GM23338 (cell line): ENCODE data around the gene UNC13A. TPM values are rescaled to one million over a fixed set of nuclear protein-coding genes. Genes with fewer than 3 reads are reported as not detected.

Source experiments
- ATAC-seq: fragments of 200-7000 bp; cut with Tn5 transposase; 3 replicates; pipeline ENCODE4 v1.9.1; 2020
- DNase-seq: peaks from one replicate; pipeline ENCODE4 v3.0.0-alpha.2; 2015; ENCODE audit warnings: low spot score
- H2AFZ ChIP-seq: fragments of 200-600 bp; sonication (generic); 2 replicates; pipeline ENCODE4 v1.8.0; 2016; ENCODE audit warnings: antibody characterized with exemption, mild to moderate bottlenecking, moderate library complexity
- H3F3A ChIP-seq: fragments of 200-600 bp; sonication (generic); replicated peaks from 2 replicates; pipeline ENCODE4 v1.8.0; 2017; ENCODE audit warnings: antibody characterized with exemption, mixed run types, low read depth
- H3K27ac ChIP-seq: fragments of 200-600 bp; sonication (generic); 2 replicates; pipeline ENCODE4 v1.6.1; 2016; ENCODE audit warnings: low read depth
- H3K27me3 ChIP-seq: fragments of 200-600 bp; sonication (generic); 2 replicates; pipeline ENCODE4 v1.8.0; 2016; ENCODE audit warnings: mild to moderate bottlenecking, mixed run types, moderate library complexity; ENCODE audit not compliant: insufficient read depth
- H3K36me3 ChIP-seq: fragments of 200-600 bp; sonication (generic); 2 replicates; pipeline ENCODE4 v1.8.0; 2016; ENCODE audit warnings: mild to moderate bottlenecking; ENCODE audit not compliant: insufficient read depth
- H3K4me1 ChIP-seq: fragments of 200-600 bp; sonication (generic); 2 replicates; pipeline ENCODE4 v1.8.0; 2016; ENCODE audit warnings: mild to moderate bottlenecking, moderate library complexity; ENCODE audit not compliant: insufficient read depth
- H3K4me2 ChIP-seq: fragments of 200-600 bp; sonication (generic); 2 replicates; pipeline ENCODE4 v1.7.1; 2017; ENCODE audit warnings: mixed run types
- H3K4me3 ChIP-seq: fragments of 200-600 bp; sonication (generic); 2 replicates; pipeline ENCODE4 v1.6.1; 2016; ENCODE audit warnings: mixed run types
- H3K79me2 ChIP-seq: fragments of 200-600 bp; sonication (generic); replicated peaks from 2 replicates; pipeline ENCODE4 v1.8.0; 2017; ENCODE audit warnings: mild to moderate bottlenecking; ENCODE audit not compliant: insufficient read depth
- H3K9me2 ChIP-seq: fragments of 200-600 bp; sonication (generic); 2 replicates; pipeline ENCODE4 v1.8.0; 2017; ENCODE audit not compliant: insufficient read depth
- H4K20me1 ChIP-seq: fragments of 200-600 bp; sonication (generic); replicated peaks from 2 replicates; pipeline ENCODE4 v1.8.0; 2017; ENCODE audit warnings: mild to moderate bottlenecking; ENCODE audit not compliant: insufficient read depth
- H3K27ac Mint-ChIP-seq: 2 replicates; pipeline ENCODE4 v1.8.0; 2020; ENCODE audit warnings: inconsistent platforms, mild to moderate bottlenecking, moderate library complexity, mixed read lengths
- H3K27me3 Mint-ChIP-seq: 3 replicates; pipeline ENCODE4 v1.8.0; 2022; ENCODE audit warnings: low read depth, mild to moderate bottlenecking, moderate library complexity, mixed read lengths, inconsistent platforms; ENCODE audit not compliant: insufficient read depth, poor library complexity
- H3K36me3 Mint-ChIP-seq: 3 replicates; pipeline ENCODE4 v1.8.0; 2021; ENCODE audit warnings: low read depth, mild to moderate bottlenecking, inconsistent platforms, moderate library complexity, mixed read lengths
- H3K4me1 Mint-ChIP-seq: 3 replicates; pipeline ENCODE4 v1.8.0; 2020; ENCODE audit warnings: mild to moderate bottlenecking, inconsistent platforms, mixed read lengths
- H3K4me3 Mint-ChIP-seq: 3 replicates; pipeline ENCODE4 v1.8.0; 2021; ENCODE audit warnings: moderate library complexity, mild to moderate bottlenecking, inconsistent platforms, mixed read lengths
- H3K9me3 Mint-ChIP-seq: 3 replicates; pipeline ENCODE4 v1.8.0; 2020; ENCODE audit warnings: moderate library complexity, mild to moderate bottlenecking, inconsistent platforms, mixed read lengths
- CREB1 ChIP-seq: fragments of 250-450 bp; sonication (Bioruptor Pico); IDR thresholded peaks from 2 replicates; pipeline ENCODE4 v1.5.0; 2020; ENCODE audit warnings: low read depth, mild to moderate bottlenecking, moderate library complexity
- EZH2 ChIP-seq: fragments of 200-600 bp; sonication (generic); IDR thresholded peaks from one replicate; pipeline ENCODE4 v1.8.0; 2017; ENCODE audit warnings: antibody characterized with exemption, mild to moderate bottlenecking, low read depth; ENCODE audit not compliant: unreplicated experiment
- EZH2phosphoT487 ChIP-seq: fragments of 200-600 bp; sonication (generic); IDR thresholded peaks from one replicate; pipeline ENCODE4 v1.8.1; 2018; ENCODE audit warnings: antibody characterized with exemption; ENCODE audit not compliant: unreplicated experiment
- JUNB ChIP-seq: IDR thresholded peaks from one replicate; pipeline ENCODE4 v1.6.1; 2016; ENCODE audit warnings: antibody characterized with exemption; ENCODE audit not compliant: unreplicated experiment
- NANOG ChIP-seq: IDR thresholded peaks from 2 replicates; pipeline ENCODE4 v1.6.1; 2016; ENCODE audit warnings: antibody characterized with exemption, borderline replicate concordance
- POLR2AphosphoS5 ChIP-seq: IDR thresholded peaks from 2 replicates; pipeline ENCODE4 v1.6.1; 2016; ENCODE audit warnings: antibody characterized with exemption, low read depth
- STAT1 ChIP-seq: IDR thresholded peaks from one replicate; pipeline ENCODE4 v1.6.1; 2016; ENCODE audit warnings: antibody characterized with exemption; ENCODE audit not compliant: unreplicated experiment
- polyA plus RNA-seq: library from polyadenylated mRNA; unstranded; fragments of >200 nt; fragmentation: Nextera tagmentation; extraction: Ambion mirVana; gene quantifications from 2 replicates; pipeline ENCODE4 v1.2.1, GENCODE V29; 2016
- total RNA-seq: library from RNA; depleted of rRNA; stranded (reverse); fragments of >200 nt; shearing (Covaris generic); gene quantifications from 2 replicates; pipeline ENCODE4 v1.2.3, GENCODE V29; 2014
- TF ChIP-seq, protein P1 (sequence below), 2 experiments: fragments of 200-600 bp in 1 of 2; sonication (generic) in 1 of 2; conservative IDR thresholded peaks; 2 replicates each; pipeline versions ENCODE4 v1.5.1 to v1.6.1; 2016 to 2017; ENCODE audit warnings: antibody characterized with exemption in 2 of 2, low read depth in 2 of 2, mild to moderate bottlenecking in 2 of 2, moderate library complexity in 1 of 2
- TF ChIP-seq, protein P2 (sequence below): IDR thresholded peaks from 2 replicates; pipeline ENCODE4 v1.6.1; 2016; ENCODE audit warnings: antibody characterized with exemption
- TF ChIP-seq, protein P3 (sequence below): fragments of 250-450 bp; sonication (Bioruptor Pico); IDR thresholded peaks from 2 replicates; pipeline ENCODE4 v1.5.0; 2020; ENCODE audit warnings: mild to moderate bottlenecking, moderate library complexity

Gene UNC13A
- total and polyA plus RNA-seq, 2 experiments from 2014 or later: 9.5 to 30.4 TPM

DNA sequence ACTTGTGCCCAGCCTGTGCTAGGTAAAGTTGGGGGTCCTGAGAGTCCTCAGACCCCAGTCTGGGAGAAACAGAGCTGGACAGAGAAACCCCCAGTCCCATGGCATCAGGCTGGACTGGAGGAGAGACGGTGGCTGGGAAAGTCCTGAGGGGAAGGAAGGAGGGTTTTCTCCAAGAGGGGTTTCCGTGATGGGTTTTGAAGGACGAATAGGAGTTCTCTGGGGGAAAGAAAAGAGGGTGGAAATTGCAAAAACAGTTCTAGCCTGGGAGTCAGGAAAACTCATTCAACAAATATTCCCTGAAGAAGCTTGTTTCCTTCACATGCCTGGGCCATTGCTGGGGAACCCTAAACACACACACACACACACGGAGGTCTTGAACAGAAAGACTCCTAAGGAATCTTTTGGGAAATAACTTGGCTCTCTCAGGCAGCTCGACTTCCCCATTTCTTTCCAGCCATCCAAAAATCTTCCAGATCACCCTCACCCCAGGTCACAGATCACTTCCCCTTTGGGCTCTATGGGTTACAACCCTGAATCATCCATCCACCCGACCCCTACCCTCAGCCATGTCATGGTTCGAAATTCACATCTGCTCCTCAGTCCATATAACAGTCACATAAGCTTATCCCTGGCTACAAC is 85.2 kb downstream of the UNC13A start:
- no peak overlapping the region for H3K27ac Mint-ChIP-seq

More for the DNA sequence above, 85.2 kb downstream of the UNC13A start:
- peaks cover 4% of the 10 kb centered on the region; the same call in 1 of the 2 replicates for H3K9me2 ChIP-seq
- no peaks in the 10 kb centered on the region for H3K36me3 ChIP-seq
- Mint-ChIP-seq H3K4me1 (peaks cover 20% of the 10 kb centered on the region), H3K27me3 (peaks cover 39% of the 10 kb centered on the region), H3K9me3 (peaks cover 4% of the 10 kb centered on the region; the same call in 2 of the 3 replicates), H3K4me3 (no peak overlapping the region), H3K36me3 (peaks cover 14% of the 10 kb centered on the region)
- peaks cover 15% of the 10 kb centered on the region; the same call in 1 of the 2 replicates for H3K4me1 ChIP-seq
- no peak overlapping the region for H3K4me3 ChIP-seq
- H3K79me2 ChIP-seq: no peaks in the 10 kb centered on the region
- TF ChIP-seq CREB1 (CRISPR knock-in tag): no peak
- no peak for TF ChIP-seq EZH2phosphoT487
- TF ChIP-seq JUNB: no peak
- TF ChIP-seq NANOG: no peak
- TF ChIP-seq, protein P1, sequence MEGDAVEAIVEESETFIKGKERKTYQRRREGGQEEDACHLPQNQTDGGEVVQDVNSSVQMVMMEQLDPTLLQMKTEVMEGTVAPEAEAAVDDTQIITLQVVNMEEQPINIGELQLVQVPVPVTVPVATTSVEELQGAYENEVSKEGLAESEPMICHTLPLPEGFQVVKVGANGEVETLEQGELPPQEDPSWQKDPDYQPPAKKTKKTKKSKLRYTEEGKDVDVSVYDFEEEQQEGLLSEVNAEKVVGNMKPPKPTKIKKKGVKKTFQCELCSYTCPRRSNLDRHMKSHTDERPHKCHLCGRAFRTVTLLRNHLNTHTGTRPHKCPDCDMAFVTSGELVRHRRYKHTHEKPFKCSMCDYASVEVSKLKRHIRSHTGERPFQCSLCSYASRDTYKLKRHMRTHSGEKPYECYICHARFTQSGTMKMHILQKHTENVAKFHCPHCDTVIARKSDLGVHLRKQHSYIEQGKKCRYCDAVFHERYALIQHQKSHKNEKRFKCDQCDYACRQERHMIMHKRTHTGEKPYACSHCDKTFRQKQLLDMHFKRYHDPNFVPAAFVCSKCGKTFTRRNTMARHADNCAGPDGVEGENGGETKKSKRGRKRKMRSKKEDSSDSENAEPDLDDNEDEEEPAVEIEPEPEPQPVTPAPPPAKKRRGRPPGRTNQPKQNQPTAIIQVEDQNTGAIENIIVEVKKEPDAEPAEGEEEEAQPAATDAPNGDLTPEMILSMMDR (conservative IDR thresholded peaks at IDR 0.05; ENCODE audit: low read depth in 2 of 2): no peak
- TF ChIP-seq, protein P2, sequence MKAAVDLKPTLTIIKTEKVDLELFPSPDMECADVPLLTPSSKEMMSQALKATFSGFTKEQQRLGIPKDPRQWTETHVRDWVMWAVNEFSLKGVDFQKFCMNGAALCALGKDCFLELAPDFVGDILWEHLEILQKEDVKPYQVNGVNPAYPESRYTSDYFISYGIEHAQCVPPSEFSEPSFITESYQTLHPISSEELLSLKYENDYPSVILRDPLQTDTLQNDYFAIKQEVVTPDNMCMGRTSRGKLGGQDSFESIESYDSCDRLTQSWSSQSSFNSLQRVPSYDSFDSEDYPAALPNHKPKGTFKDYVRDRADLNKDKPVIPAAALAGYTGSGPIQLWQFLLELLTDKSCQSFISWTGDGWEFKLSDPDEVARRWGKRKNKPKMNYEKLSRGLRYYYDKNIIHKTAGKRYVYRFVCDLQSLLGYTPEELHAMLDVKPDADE: no peak
- TF ChIP-seq, protein P3, sequence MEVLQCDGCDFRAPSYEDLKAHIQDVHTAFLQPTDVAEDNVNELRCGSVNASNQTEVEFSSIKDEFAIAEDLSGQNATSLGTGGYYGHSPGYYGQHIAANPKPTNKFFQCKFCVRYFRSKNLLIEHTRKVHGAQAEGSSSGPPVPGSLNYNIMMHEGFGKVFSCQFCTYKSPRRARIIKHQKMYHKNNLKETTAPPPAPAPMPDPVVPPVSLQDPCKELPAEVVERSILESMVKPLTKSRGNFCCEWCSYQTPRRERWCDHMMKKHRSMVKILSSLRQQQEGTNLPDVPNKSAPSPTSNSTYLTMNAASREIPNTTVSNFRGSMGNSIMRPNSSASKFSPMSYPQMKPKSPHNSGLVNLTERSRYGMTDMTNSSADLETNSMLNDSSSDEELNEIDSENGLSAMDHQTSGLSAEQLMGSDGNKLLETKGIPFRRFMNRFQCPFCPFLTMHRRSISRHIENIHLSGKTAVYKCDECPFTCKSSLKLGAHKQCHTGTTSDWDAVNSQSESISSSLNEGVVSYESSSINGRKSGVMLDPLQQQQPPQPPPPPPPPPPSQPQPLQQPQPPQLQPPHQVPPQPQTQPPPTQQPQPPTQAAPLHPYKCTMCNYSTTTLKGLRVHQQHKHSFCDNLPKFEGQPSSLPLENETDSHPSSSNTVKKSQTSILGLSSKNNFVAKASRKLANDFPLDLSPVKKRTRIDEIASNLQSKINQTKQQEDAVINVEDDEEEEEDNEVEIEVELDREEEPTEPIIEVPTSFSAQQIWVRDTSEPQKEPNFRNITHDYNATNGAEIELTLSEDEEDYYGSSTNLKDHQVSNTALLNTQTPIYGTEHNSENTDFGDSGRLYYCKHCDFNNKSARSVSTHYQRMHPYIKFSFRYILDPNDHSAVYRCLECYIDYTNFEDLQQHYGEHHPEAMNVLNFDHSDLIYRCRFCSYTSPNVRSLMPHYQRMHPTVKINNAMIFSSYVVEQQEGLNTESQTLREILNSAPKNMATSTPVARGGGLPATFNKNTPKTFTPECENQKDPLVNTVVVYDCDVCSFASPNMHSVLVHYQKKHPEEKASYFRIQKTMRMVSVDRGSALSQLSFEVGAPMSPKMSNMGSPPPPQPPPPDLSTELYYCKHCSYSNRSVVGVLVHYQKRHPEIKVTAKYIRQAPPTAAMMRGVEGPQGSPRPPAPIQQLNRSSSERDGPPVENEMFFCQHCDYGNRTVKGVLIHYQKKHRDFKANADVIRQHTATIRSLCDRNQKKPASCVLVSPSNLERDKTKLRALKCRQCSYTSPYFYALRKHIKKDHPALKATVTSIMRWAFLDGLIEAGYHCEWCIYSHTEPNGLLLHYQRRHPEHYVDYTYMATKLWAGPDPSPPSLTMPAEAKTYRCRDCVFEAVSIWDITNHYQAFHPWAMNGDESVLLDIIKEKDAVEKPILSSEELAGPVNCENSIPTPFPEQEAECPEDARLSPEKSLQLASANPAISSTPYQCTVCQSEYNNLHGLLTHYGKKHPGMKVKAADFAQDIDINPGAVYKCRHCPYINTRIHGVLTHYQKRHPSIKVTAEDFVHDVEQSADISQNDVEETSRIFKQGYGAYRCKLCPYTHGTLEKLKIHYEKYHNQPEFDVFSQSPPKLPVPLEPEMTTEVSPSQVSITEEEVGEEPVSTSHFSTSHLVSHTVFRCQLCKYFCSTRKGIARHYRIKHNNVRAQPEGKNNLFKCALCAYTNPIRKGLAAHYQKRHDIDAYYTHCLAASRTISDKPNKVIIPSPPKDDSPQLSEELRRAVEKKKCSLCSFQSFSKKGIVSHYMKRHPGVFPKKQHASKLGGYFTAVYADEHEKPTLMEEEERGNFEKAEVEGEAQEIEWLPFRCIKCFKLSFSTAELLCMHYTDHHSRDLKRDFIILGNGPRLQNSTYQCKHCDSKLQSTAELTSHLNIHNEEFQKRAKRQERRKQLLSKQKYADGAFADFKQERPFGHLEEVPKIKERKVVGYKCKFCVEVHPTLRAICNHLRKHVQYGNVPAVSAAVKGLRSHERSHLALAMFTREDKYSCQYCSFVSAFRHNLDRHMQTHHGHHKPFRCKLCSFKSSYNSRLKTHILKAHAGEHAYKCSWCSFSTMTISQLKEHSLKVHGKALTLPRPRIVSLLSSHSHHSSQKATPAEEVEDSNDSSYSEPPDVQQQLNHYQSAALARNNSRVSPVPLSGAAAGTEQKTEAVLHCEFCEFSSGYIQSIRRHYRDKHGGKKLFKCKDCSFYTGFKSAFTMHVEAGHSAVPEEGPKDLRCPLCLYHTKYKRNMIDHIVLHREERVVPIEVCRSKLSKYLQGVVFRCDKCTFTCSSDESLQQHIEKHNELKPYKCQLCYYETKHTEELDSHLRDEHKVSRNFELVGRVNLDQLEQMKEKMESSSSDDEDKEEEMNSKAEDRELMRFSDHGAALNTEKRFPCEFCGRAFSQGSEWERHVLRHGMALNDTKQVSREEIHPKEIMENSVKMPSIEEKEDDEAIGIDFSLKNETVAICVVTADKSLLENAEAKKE (CRISPR knock-in tag): no peak
- TF ChIP-seq EZH2: no peak
- TF ChIP-seq STAT1: no peak
- TF ChIP-seq POLR2AphosphoS5: no peak
- H3F3A ChIP-seq: peaks cover 19% of the 10 kb centered on the region
- H4K20me1 ChIP-seq: no peaks in the 10 kb centered on the region
- H2AFZ ChIP-seq: no peak overlapping the region
- no peak for DNase-seq
- H3K27ac ChIP-seq: no peak overlapping the region
- H3K4me2 ChIP-seq: no peak overlapping the region
- no peak for ATAC-seq
- peaks cover 6% of the 10 kb centered on the region; the same call in 1 of the 2 replicates for H3K27me3 ChIP-seq
